GM21423 (cell line): ENCODE measurements around the gene LRRIQ1.
"Not testable (repeated sequence)": the region's sequence is repeated elsewhere in the genome, so short reads cannot be mapped to it uniquely, and the experiment has no call there.

Source experiments
- ATAC-seq: cut with Tn5 transposase; IDR thresholded peaks from one replicate; pipeline ENCODE4 v1.9.1; 2021; ENCODE audit warnings: mild to moderate bottlenecking, moderate library complexity; ENCODE audit not compliant: unreplicated experiment

LRRIQ1 gene

DNA sequence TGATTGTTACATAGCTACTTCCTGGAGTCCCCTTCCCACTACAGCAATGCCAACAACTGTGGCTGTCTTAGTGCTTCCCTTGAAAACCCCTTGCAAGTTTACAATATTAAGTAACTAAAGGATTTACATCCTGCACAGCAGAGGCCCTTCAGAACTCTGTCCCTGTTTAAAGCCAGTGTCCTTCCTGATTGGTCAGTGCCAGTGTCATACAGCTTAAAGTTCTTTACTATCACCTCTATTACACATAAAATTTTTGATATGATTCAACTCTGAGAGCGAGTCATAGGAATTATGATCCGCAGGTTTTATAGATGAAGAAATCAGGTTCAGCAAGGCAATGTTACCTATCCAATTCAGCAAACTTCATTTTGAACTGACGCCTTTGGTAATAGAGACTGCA, 152.5 kb downstream of the LRRIQ1 start:
- ATAC-seq: no peak

DNA sequence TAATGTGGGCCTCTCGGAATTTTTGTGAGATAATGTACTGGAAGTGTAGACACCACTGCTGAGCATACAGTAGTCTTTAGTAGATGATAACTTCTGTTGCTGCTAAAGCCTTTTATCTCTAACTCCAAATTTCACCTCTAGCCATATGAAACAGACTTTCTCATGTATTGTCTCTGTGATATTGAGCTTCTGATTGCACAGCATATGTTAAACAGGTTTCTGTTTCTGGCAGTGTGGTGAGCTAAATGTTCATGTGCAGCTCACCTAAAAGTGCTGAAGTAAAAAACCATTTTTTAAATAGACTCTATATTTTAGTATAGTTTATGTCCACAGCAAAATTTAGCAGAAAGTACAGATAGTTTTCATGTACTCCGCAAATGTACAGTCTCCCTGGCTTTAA, 154.6 kb downstream of the LRRIQ1 start:
- no peak for ATAC-seq

- not testable (repeated sequence) for ATAC-seq
Measured at GRCh38 chr12:85203809-85204208, 167.7 kb downstream of the LRRIQ1 start.

DNA sequence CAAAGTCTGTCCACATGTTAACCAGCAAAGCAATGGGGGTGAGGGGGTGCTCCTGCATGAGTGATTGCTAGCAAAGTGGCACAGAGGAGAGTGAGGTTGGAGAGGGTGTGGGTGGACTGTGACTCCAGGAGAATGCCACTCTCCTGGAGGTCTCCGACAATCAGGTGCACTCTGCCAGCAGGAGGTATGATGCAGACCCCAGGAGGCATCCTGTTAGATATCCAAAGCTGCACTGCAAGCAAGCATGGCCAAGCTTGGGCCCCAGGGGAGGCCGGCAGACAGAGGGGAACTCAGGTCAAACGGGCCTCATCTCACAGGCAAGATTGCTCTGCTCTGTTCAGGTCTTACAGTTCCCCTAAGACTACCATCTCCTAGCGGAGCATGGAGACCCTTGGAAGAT, 170.4 kb downstream of the LRRIQ1 start:
- ATAC-seq: no peak

- not testable (repeated sequence) for ATAC-seq
Measured at GRCh38 chr12:85224339-85224738, 188.2 kb downstream of the LRRIQ1 start.

- ATAC-seq: no peak
Measured at GRCh38 chr12:85225501-85225900, 189.3 kb downstream of the LRRIQ1 start.

DNA sequence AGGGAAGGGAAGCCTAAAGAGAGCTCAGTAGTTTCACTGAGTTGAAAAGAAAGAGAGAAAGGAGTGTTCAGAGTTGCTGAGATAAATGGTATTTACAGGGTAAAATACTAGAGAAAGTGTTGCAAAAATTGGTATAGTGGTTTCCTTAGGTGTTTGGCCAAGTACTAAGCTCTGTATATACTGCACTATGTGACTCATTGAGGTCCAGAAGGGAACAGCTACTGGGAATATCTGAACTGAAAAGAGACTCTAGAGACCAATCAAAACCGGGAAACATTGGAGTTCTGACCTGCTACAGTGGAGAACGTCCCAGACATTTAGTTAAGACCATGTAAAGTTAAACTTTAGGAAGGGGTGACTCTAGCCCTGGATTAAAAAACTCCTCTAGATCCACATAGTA, 201.2 kb downstream of the LRRIQ1 start:
- no peak for ATAC-seq

GRCh38 chr12:85244561-85244960, 208.4 kb downstream of the LRRIQ1 start:
- ATAC-seq: no peak

DNA sequence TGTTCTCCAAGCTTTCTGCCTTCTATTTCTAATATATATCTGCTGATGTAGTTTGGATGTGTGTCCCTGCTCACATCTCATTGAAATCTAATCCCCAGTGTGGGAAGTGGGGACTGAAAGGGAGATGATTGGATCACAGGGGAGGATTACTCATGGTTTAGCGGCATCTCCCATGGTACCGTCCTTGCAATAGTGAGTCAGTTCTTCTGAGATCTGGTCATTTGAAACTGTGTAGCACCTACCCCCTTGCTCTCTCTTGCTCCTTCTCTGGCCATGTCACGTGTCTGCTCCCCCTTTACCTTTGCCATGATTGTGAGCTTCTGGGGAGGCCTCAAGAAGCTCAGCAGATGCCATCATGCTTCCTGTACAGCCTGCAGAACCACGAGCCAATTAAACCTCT, 217.7 kb downstream of the LRRIQ1 start:
- no peak for ATAC-seq

DNA sequence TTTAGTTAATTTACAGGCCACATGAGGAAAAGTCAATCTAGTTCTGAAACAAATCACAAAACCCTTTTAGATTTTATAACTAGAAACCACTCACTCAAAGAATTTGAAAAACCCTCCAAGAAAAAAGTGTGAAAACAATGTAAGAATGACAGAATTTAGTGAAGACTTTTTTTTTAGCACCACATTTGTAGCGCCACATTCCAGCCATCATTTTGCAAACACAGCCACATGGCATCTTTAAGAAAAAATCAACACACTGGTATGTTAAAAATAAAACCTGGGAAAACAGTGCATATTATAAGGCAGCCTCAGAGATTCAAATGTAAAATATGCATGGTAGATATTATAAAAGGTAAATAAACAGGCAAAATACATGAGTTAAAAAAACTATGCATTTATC, 221.5 kb downstream of the LRRIQ1 start:
- no peak for ATAC-seq

GRCh38 chr12:85260447-85260846, 224.3 kb downstream of the LRRIQ1 start:
- no peak for ATAC-seq

- ATAC-seq: no peak
Measured at GRCh38 chr12:85260896-85261295, 224.7 kb downstream of the LRRIQ1 start.

DNA sequence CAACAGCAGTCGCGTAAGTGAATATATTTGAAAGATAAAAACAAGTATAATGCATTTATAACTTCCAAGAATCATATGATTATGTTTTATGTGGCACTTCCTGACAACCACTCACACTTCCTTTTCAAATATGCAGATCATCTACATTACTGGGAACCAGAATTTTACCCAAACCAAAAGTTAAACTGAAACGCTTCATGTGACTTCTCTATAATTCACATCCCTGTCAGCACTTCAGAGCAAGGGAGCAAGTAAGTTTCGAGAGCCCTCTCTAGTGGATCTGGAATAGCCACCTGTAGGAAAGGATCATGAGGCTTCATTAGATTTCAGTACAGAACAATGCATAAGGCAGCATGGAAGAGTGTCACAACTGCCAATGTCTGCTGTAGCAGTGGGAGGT, 230.2 kb downstream of the LRRIQ1 start:
- ATAC-seq: no peak

GRCh38 chr12:85273381-85274314, 237.5 kb downstream of the LRRIQ1 start:
- peak; percentile 55 for ATAC-seq

DNA sequence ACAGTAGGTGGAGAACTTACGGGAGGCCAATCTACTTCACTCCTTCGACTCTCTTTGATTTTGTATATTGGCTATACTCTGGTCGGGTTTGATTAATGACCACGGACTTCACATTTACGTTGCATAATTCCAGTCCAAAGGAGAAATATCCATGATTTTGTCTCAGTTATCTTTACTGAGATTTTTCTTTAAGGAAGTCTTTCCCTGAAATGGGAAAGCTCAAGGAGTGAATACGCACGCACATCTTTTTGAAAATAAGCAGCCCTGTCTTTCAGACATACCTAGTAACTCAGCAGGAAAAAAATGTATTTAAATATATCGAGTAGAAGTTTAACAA, 238.1 kb downstream of the LRRIQ1 start:
- no peak for ATAC-seq

DNA sequence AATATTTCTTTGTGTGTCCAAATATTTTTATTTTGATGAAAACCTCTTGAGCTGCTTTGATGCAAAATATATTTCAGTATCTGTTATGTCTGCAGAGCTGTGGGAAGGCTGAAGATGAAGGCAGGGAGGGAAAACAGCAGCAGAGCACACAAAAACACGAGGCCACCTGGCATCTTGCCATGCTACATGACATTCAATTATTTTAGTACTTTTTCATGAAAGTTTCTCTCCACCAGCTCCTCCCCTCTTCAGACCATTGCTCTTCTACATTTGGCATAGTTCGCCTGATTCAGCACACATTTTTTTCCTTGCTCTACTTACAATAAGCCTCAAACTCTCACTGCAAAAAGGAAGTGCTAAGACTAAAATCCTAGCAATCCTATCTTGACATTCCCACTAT, 239.2 kb downstream of the LRRIQ1 start:
- no peak for ATAC-seq

GRCh38 chr12:85277191-85277590, 241.0 kb downstream of the LRRIQ1 start:
- no peak for ATAC-seq

GRCh38 chr12:85277900-85278597, 241.9 kb downstream of the LRRIQ1 start:
- ATAC-seq: no peak

DNA sequence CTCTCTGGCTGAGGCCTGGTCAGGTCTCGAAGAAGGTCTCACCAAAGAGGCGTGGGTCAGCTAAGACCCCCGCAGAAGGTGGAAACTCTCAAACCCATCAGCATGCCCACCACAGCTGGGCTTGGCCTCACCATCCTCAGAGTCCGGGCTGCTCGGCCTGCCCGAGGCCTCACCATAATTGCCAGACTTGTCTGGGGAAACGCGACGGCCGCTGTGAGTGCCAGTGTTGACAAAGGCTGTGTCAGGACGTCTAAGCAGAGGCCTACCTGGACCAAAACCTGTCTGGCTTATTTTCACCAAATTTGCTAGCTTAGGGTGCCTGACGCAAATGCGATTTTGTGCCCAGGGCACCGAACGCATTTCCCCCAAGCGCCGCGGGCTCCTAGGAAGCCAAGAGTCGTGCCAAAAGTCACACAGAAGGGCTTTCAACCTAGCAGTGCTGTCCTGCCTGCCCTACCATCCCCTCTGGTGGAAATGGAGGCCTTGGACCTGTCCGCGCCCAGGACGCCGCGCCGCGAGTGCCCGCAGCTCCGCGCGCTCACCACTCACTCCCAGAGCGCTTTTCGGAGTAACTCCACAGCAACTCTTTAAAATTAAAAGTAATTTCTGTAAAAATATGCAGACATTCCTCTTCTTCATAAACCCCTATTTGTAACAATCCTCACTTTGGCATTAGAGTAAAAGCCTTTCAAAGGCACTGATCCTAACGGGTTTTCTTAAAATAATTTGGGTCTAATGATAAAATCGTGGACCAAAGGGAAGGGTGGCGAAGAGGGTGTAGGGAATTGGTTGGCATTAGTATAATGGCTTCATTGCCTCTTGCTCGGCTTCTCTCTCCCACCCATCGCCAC, 242.7 kb downstream of the LRRIQ1 start:
- no peak for ATAC-seq

DNA sequence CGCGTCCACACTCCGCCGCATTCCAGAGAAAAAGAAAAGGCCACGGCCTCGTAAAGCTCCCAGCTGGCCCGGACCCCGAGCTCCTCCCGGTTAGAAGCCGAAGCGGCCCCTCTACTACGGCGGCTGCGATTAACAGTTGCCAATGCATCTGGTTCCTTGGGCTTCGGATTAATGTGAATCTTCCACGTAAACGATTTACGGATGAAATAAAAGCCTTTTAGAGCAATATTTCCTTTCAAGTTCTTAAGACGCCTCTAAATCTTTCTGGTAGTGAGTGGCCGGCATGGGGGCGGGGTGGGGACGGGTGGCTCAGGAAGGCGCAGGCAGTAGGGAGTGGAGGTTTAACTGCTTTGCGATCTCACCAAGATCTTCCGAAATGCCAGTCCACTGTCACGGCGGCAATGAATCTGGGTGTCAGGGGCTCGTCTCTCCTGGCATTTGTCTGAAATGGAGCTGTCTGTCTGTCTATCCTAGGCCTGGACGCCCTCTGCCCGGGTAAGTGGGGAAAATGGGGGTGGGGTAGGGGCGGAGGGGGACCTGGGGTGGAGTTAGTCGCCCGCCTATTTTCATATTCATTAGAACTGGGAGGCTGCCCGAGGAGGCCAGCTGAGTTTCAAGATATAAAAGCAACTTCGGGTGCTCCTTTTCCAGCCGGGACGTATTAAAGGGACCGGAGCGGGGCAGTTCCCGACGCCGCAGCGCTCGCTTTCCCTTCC, 243.5 kb downstream of the LRRIQ1 start:
- ATAC-seq: no peak
